GM12892 (cell line): ENCODE results near the gene GH2.

ENCODE experiments used
- POLR2A ChIP-seq: IDR thresholded peaks from 2 replicates; pipeline ENCODE4 v1.6.1; 2011; ENCODE audit warnings: low read depth, low read length, control low read depth
- POLR2AphosphoS5 ChIP-seq: IDR thresholded peaks from 2 replicates; pipeline ENCODE4 v1.6.1; 2011; ENCODE audit warnings: low read depth, low read length, control low read depth
- TAF1 ChIP-seq: IDR thresholded peaks from 2 replicates; pipeline ENCODE4 v1.6.1; 2011; ENCODE audit warnings: low read depth, mild to moderate bottlenecking, control low read depth, low read length, borderline replicate concordance

DNA sequence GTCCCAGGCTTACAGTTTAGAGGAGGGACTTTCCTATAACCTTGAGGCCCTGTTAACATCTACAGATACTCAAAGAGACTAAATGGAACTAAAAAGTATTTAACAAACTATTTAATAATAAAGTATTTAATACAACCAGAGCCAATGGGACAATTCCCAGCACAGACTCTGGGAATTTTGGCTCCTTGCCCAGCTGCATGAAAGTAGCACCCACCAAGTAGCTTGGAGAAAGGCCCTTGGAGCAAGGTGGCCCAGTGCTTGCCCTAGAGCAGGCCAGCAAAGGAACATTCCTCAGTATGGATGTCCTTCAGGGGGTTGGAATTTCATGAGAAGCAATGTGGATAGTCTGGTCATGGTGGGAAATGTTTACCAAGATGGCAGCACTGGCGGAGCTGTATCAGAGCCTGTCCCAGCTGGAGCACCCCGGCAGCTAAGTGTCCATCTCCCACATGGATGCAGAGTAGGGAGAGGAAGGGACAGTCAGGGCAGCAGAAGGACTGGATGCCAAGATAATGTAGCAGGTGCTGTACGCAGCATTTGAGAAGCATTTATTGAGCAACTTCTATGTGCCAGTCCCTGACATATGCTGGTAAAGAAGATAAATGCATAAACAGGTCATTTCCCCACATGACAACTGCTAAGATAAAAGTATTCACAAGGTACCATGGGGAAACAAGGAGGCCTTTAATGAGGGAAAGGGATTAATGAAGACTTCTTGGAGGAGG is 34.1 kb downstream of the GH2 start:
- TF ChIP-seq POLR2A (no peak), POLR2AphosphoS5 (no peak), TAF1 (no peak)
